HepG2 (cell line): ENCODE results near the gene CA12. TPM values are rescaled to one million over a fixed set of nuclear protein-coding genes. Genes with fewer than 3 reads are reported as not detected.

Experiments used
- ATAC-seq: fragments of 200-7000 bp; cut with Tn5 transposase; 3 replicates; pipeline ENCODE4 v1.9.1; 2020; ENCODE audit warnings: mild to moderate bottlenecking, moderate library complexity
- BruUV-seq: library from RNA; stranded (reverse); fragments of 400-500 nt; replicated peaks from 2 replicates; lab custom pipeline; 2021; lab: Mats Ljungman, UMichigan
- CTCF ChIA-PET: fragments of 300-600 bp; formaldehyde crosslinking; extraction: SDS; loops from one replicate; lab custom pipeline; 2021; ENCODE audit warnings: low total read pairs, inconsistent platforms, low intra/inter-chr PET ratio; lab: Yijun Ruan, JAX
- POLR2A ChIA-PET: fragments of 350-600 bp; sonication (Branson Sonifier 250); formaldehyde crosslinking; loops from one replicate; lab custom pipeline; 2020; ENCODE audit warnings: antibody characterized with exemption, inconsistent platforms; lab: Yijun Ruan, JAX
- DNase-seq: peaks from one replicate; pipeline ENCODE4 v3.0.0-alpha.2; 2015; ENCODE audit warnings: low spot score
- FAIRE-seq: peaks from 3 replicates; lab custom pipeline; 2011; peaks lifted over from hg19 to GRCh38; lab: Jason Lieb, UNC
- H2AFZ ChIP-seq: one replicate; pipeline ENCODE4 v1.6.1; 2011; ENCODE audit warnings: low read length, inconsistent platforms
- H3K27ac ChIP-seq: fragments of 300-600 bp; 3 replicates; pipeline ENCODE4 v1.8.0; 2011; ENCODE audit warnings: mixed run types, mild to moderate bottlenecking, mixed read lengths, low read length, inconsistent platforms; ENCODE audit not compliant: insufficient read depth; ENCODE audit errors: extremely low read length
- H3K27me3 ChIP-seq, 2 experiments: fragments of 200-600 bp in 1 of 2; 2 replicates in 1 of 2; 3 replicates in 1 of 2; pipeline versions ENCODE4 v1.6.0 to v1.8.0; 2011; ENCODE audit warnings: low read length in 2 of 2, mild to moderate bottlenecking in 2 of 2, moderate library complexity in 2 of 2, inconsistent platforms in 1 of 2; ENCODE audit not compliant: insufficient read depth in 2 of 2, control insufficient read depth in 1 of 2
- H3K36me3 ChIP-seq, 2 experiments: fragments of 200-600 bp in 1 of 2; replicated peaks in 1 of 2; 2 replicates in 1 of 2; 3 replicates in 1 of 2; pipeline versions ENCODE4 v1.5.1 to v1.8.0; 2011; ENCODE audit warnings: low read length in 2 of 2, inconsistent platforms in 1 of 2; ENCODE audit not compliant: insufficient read depth in 2 of 2, control insufficient read depth in 1 of 2
- H3K4me1 ChIP-seq: 2 replicates; pipeline ENCODE4 v1.5.1; 2012; ENCODE audit warnings: low read length, inconsistent platforms; ENCODE audit not compliant: insufficient read depth
- H3K4me2 ChIP-seq: 2 replicates; pipeline ENCODE4 v1.6.0; 2011; ENCODE audit warnings: low read depth, low read length, inconsistent platforms
- H3K4me3 ChIP-seq, 3 experiments: fragments of 200-600 bp in 1 of 3; sonication (generic), shearing (Covaris generic) in 1 of 3; replicated peaks in 1 of 3; 2 replicates each; pipeline ENCODE4 v1.5.1; 2011 to 2016; ENCODE audit warnings: low read length in 3 of 3, inconsistent platforms in 2 of 3, low read depth in 2 of 3, mild to moderate bottlenecking in 2 of 3, control low read depth in 1 of 3, mixed read lengths in 1 of 3; ENCODE audit not compliant: insufficient read depth in 1 of 3
- H3K79me2 ChIP-seq: one replicate; pipeline ENCODE4 v1.6.1; 2011; ENCODE audit warnings: low read length, inconsistent platforms; ENCODE audit not compliant: insufficient read depth
- H3K9ac ChIP-seq: 2 replicates; pipeline ENCODE4 v1.6.0; 2011; ENCODE audit warnings: mild to moderate bottlenecking, low read depth, low read length, inconsistent platforms; ENCODE audit not compliant: insufficient read depth
- H3K9me3 ChIP-seq: 2 replicates; pipeline ENCODE4 v1.5.1; 2012; ENCODE audit warnings: mild to moderate bottlenecking, low read length
- H4K20me1 ChIP-seq: 2 replicates; pipeline ENCODE4 v1.6.0; 2011; ENCODE audit warnings: inconsistent platforms, mild to moderate bottlenecking, low read length, moderate library complexity; ENCODE audit not compliant: insufficient read depth
- DDIT3 ChIP-seq: sonication (generic); formaldehyde crosslinking; IDR thresholded peaks from 2 replicates; pipeline ENCODE4 v1.4.0; 2020; ENCODE audit warnings: mild to moderate bottlenecking, missing genetic modification reagents
- EZH2 ChIP-seq: conservative IDR thresholded peaks from 2 replicates; pipeline ENCODE4 v1.6.1; 2012; ENCODE audit warnings: mild to moderate bottlenecking, low read depth, low read length, moderate library complexity
- FOSL1 ChIP-seq: sonication (generic); formaldehyde crosslinking; IDR thresholded peaks from 2 replicates; pipeline ENCODE4 v1.9.0; 2021; ENCODE audit warnings: missing genetic modification reagents, borderline replicate concordance
- HDAC2 ChIP-seq: sonication (generic); formaldehyde crosslinking; IDR thresholded peaks from 2 replicates; pipeline ENCODE4 v1.4.0; 2020; ENCODE audit warnings: missing genetic modification reagents
- PHF5A ChIP-seq: IDR thresholded peaks from one replicate; pipeline ENCODE4 v1.6.1; 2018; ENCODE audit warnings: low read depth, missing genetic modification reagents; ENCODE audit not compliant: unreplicated experiment
- PLRG1 ChIP-seq: fragments of 450-650 bp; conservative IDR thresholded peaks from 2 replicates; pipeline ENCODE4 v1.6.1; 2016
- POGK ChIP-seq: sonication (generic); formaldehyde crosslinking; conservative IDR thresholded peaks from 2 replicates; pipeline ENCODE4 v1.8.0; 2022; ENCODE audit warnings: mild to moderate bottlenecking, moderate library complexity, missing genetic modification reagents
- TP53 ChIP-seq: sonication (generic); formaldehyde crosslinking; conservative IDR thresholded peaks from 2 replicates; pipeline ENCODE4 v1.4.0; 2020; ENCODE audit warnings: missing genetic modification reagents
- WGBS: methylation state at CpG from one replicate; pipeline ENCODE4 v1.1.6; 2017; ENCODE audit warnings: low lambda C conversion rate; 5-methylcytosine and 5-hydroxymethylcytosine counted together
- in situ Hi-C: cut with HindIII; loops from 2 replicates; pipeline ENCODE4 v1.10.0; 2017; ENCODE audit warnings: low pct_unique_long_range_greater_than_20kb; ENCODE audit not compliant: extremely low pct_ligation_motif_present
- intact Hi-C: fragments of 100-400 bp; cut with micrococcal nuclease; formaldehyde crosslinking; loops from one replicate; pipeline ENCODE4 v1.10.0; 2022; ENCODE audit not compliant: unreplicated experiment
- polyA plus RNA-seq, 8 experiments: library from polyadenylated mRNA; depleted of rRNA in 3 of 8; stranded (reverse) in 7 of 8; unstranded in 1 of 8; fragments of >200 nt; fragmentation: Illumina TruSeq in 4 of 8; extraction: Trizol in 4 of 8; gene quantifications; 2 replicates each; pipeline versions ENCODE4 v1.2.1 to v1.2.3, GENCODE V29; 2011 to 2016; ENCODE audit warnings: low read depth in 4 of 8, missing spikeins in 1 of 8, mixed read lengths in 1 of 8; ENCODE audit not compliant: insufficient read depth in 1 of 8
- total RNA-seq, 5 experiments: library from RNA; depleted of rRNA; stranded (reverse); fragments of >200 nt; fragmentation: Illumina TruSeq; extraction: Trizol; gene quantifications; 2 replicates each; pipeline ENCODE4 v1.2.3, GENCODE V29; 2016; ENCODE audit warnings: low read depth in 1 of 5

CA12 gene
- total and polyA plus RNA-seq, 2 of the 13 experiments (the other 11 are each of a cell fraction or from before 2014, with no cell fraction given): 0.07 to 0.20 TPM

GRCh38 chr15:63369296-63369695 is 12.3 kb downstream of the CA12 start:
- Histone ChIP-seq H3K4me3 (no peak overlapping the region), H3K27me3 (peaks cover 2 to 4% of the 10 kb centered on the region in 2 experiments; a peak in 2 of 5 replicates), H4K20me1 (no peaks in the 10 kb centered on the region), H3K27ac (no peak overlapping the region), H3K79me2 (no peaks in the 10 kb centered on the region), H3K4me2 (no peak overlapping the region), H3K9ac (no peak overlapping the region), H2AFZ (no peak overlapping the region), H3K4me1 (0 out of 2 replicates have a peak, but pooled peaks cover 4% of the 10 kb centered on the region), H3K9me3 (no peaks in the 10 kb centered on the region), H3K36me3 (no peaks in the 10 kb centered on the region)
- CTCF ChIA-PET: no interaction called here
- intact Hi-C loops (no loop called here), in situ Hi-C loops (no loop called here)
- no peak for ATAC-seq
- WGBS: 53% methylated on average over 3 of the region's 3 CpGs
- POLR2A ChIA-PET: no interaction called here
- no peak for FAIRE-seq
- TF ChIP-seq TP53 (CRISPR knock-in tag) (no peak), DDIT3 (CRISPR knock-in tag) (no peak), POGK (CRISPR knock-in tag) (no peak), PLRG1 (no peak), PHF5A (no peak), HDAC2 (CRISPR knock-in tag) (no peak), EZH2 (no peak), FOSL1 (CRISPR knock-in tag) (no peak)
- BruUV-seq: no TSS peak
- DNase-seq: no peak
